ENCODE results near the gene NMT1.

The NMT1 gene

DNA sequence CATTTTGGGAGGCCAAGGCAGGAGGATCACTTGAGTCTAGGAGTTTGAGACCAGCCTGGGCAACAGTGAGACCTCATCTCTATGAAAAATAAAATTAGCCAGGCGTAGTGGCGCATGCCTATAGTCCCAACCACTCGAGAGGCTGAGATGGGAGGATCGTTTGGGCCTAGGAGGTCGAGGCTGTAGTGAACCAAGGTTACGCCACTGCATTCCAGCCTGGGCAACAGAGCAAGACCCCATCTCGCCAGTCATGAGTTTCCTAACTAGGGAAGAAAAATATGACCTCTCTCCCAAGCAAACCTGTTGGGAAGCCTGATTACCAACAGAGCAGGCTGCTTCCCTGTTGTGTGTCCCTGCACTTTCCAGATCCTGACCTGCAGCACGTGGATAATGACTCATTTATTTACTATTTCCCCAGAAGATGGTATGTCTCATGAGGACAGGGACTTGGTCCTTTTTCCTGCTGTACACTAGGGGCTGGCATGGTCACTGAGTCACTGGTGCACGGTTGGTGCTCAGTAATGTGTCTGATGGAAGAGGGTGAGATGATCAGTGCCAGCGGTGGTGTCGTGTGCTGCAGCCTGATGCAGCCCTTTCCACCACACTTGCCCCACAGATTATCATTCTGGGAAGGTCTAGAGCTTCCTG, 30.8 kb downstream of the NMT1 start:
- H3K27ac ChIP-seq = no peak overlapping the region
- peaks cover 64% of the 10 kb centered on the region for H4K20me1 ChIP-seq
- H3K4me1 ChIP-seq = peaks cover 8% of the 10 kb centered on the region
- TF ChIP-seq Cebpa-rat (IDR thresholded peaks at IDR 0.05) = no peak
- H3K9ac ChIP-seq = no peak overlapping the region
- no peaks in the 10 kb centered on the region for H3K9me3 ChIP-seq
- no peak overlapping the region for H3K4me3 ChIP-seq
- H3K36me3 ChIP-seq = peaks cover 100% of the 10 kb centered on the region
- no peak overlapping the region for H3K4me2 ChIP-seq
- H3K27me3 ChIP-seq = no peaks in the 10 kb centered on the region

GRCh38 chr17:45092911-45093430, 31.9 kb downstream of the NMT1 start:
- H3K9me3 ChIP-seq = no peaks in the 10 kb centered on the region
- H3K4me1 ChIP-seq = peaks cover 8% of the 10 kb centered on the region
- H4K20me1 ChIP-seq = peaks cover 68% of the 10 kb centered on the region
- no peak overlapping the region for H3K9ac ChIP-seq
- H3K27me3 ChIP-seq = no peaks in the 10 kb centered on the region
- H3K4me3 ChIP-seq = no peak overlapping the region
- peaks cover 100% of the 10 kb centered on the region for H3K36me3 ChIP-seq
- no peak for TF ChIP-seq Cebpa-rat (IDR thresholded peaks at IDR 0.05)
- no peak overlapping the region for H3K27ac ChIP-seq
- H3K4me2 ChIP-seq = no peak overlapping the region

- no peak overlapping the region for H3K4me2 ChIP-seq
Observed at GRCh38 chr17:45093444-45094110, 32.5 kb downstream of the NMT1 start.

GRCh38 chr17:45096141-45096540, 35.0 kb downstream of the NMT1 start:
- TF ChIP-seq Cebpa-rat (IDR thresholded peaks at IDR 0.05) = no peak
- H3K27me3 ChIP-seq = no peaks in the 10 kb centered on the region
- no peaks in the 10 kb centered on the region for H3K9me3 ChIP-seq
- peaks cover 8% of the 10 kb centered on the region for H3K4me1 ChIP-seq
- H3K9ac ChIP-seq = no peak overlapping the region
- no peak overlapping the region for H3K27ac ChIP-seq
- H3K36me3 ChIP-seq = peaks cover 98% of the 10 kb centered on the region
- H3K4me2 ChIP-seq = no peak overlapping the region
- peaks cover 60% of the 10 kb centered on the region for H4K20me1 ChIP-seq
- H3K4me3 ChIP-seq = no peak overlapping the region

More at GRCh38 chr17:45093444-45094110, 32.5 kb downstream of the NMT1 start:
- no peak overlapping the region for H3K27ac ChIP-seq
- H3K27me3 ChIP-seq = no peaks in the 10 kb centered on the region
- H3K36me3 ChIP-seq = peaks cover 100% of the 10 kb centered on the region
- no peak overlapping the region for H3K9ac ChIP-seq
- peaks cover 73% of the 10 kb centered on the region for H4K20me1 ChIP-seq
- no peak overlapping the region for H3K4me3 ChIP-seq
- H3K4me1 ChIP-seq = peaks cover 8% of the 10 kb centered on the region
- no peak for TF ChIP-seq Cebpa-rat (IDR thresholded peaks at IDR 0.05)
- no peaks in the 10 kb centered on the region for H3K9me3 ChIP-seq

- Histone ChIP-seq H3K4me1 (peaks cover 12% of the 10 kb centered on the region), H3K9me3 (no peaks in the 10 kb centered on the region), H3K9ac (no peak overlapping the region), H3K27me3 (no peaks in the 10 kb centered on the region), H3K4me2 (no peak overlapping the region), H3K27ac (no peak overlapping the region), H4K20me1 (peaks cover 65% of the 10 kb centered on the region), H3K36me3 (peaks cover 98% of the 10 kb centered on the region), H3K4me3 (no peak overlapping the region)
- TF ChIP-seq Cebpa-rat (IDR thresholded peaks at IDR 0.05) = no peak
Observed at GRCh38 chr17:45096926-45097325, 35.8 kb downstream of the NMT1 start.

DNA sequence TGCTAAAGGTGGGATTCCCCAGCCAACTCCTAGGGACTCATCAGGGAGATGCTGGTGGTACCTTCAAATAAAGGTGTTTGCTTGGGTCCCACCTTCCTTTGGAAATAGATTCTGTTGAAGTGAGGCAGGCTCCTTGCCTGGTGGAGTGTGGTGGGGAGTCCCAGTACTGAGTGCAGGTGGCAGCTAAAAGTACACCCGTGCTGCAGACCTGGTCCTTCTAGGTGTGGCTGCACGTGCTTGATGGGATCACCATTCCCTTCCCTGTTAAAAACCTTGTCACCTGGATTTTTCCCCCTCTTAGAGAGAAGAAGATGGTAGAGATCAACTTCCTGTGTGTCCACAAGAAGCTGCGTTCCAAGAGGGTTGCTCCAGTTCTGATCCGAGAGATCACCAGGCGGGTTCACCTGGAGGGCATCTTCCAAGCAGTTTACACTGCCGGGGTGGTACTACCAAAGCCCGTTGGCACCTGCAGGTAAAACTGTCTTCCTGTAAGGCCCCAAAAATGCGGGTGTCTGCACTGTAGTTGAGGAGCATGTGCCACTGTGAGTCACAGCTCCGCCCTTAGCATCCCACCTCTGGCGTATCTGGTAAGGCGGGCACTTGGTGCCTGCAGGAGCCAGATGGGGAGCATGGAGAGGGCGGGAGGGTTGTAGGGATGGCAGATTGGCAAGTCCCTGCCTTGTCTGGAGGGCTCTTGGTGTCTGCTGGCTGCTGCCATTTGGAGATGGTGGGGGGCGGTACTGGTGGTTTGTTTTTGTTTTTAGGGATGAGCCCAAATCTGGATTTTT, 37.2 kb downstream of the NMT1 start:
- Histone ChIP-seq H4K20me1 (peaks cover 64% of the 10 kb centered on the region), H3K4me1 (peaks cover 17% of the 10 kb centered on the region), H3K36me3 (peaks cover 98% of the 10 kb centered on the region), H3K4me2 (no peak overlapping the region), H3K9ac (no peak overlapping the region), H3K27me3 (no peaks in the 10 kb centered on the region), H3K4me3 (no peak overlapping the region), H3K27ac (no peak overlapping the region), H3K9me3 (no peaks in the 10 kb centered on the region)
- TF ChIP-seq Cebpa-rat (IDR thresholded peaks at IDR 0.05) = no peak

DNA sequence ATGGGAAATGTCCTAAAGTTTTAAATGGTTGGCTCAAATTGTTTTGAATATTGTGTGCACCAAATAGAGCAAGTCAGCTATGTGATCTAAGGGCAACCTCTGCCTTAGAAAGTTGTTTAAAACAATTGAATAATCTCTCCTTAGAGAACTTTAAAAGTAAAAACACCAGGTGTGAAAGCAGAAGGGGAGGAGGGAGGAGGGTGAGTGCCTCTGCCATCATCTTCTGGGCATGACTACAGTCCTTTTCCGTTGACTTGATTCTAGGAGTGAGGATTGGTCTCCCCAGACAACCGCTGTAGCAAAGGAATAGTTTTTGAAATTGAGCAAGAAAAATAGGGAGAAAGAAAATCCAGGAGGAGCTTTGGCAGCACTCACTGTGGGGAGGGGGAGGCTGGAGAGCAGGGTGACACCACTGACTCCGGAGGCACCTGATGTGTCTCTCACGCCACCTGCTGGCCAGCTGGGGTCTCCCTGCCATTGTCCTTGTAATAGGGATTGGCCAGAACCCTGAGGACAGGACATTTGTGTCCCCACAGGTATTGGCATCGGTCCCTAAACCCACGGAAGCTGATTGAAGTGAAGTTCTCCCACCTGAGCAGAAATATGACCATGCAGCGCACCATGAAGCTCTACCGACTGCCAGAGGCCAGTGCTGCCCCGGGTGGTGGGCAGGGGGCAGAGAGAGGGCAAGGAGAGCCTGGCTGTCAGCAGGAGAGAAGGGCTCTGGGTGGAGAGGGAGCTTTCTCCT, 37.9 kb downstream of the NMT1 start:
- H3K9ac ChIP-seq = no peak overlapping the region
- H3K9me3 ChIP-seq = no peaks in the 10 kb centered on the region
- peaks cover 98% of the 10 kb centered on the region for H3K36me3 ChIP-seq
- H3K4me3 ChIP-seq = no peak overlapping the region
- H3K27ac ChIP-seq = no peak overlapping the region
- H4K20me1 ChIP-seq = peaks cover 57% of the 10 kb centered on the region
- no peaks in the 10 kb centered on the region for H3K27me3 ChIP-seq
- H3K4me2 ChIP-seq = no peak overlapping the region
- H3K4me1 ChIP-seq = peaks cover 17% of the 10 kb centered on the region
- TF ChIP-seq Cebpa-rat (IDR thresholded peaks at IDR 0.05) = no peak

DNA sequence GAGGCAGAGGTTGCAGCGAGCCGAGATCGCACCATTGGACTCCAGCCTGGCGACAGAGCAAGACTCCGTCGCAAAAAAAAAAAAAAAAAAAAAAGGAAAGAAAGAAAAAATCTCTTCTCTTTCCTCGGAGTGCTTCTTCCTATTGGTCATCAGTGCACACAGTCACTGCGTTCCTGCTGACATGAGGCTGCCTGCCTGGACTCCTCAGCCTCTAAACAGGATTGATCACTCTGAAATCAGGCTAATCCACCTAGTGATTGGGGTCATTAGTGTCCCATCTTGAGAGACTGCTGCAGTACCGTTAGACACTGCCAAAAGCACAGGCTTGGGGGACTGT, 40.4 kb downstream of the NMT1 start:
- TF ChIP-seq Cebpa-rat (IDR thresholded peaks at IDR 0.05) = no peak
- Histone ChIP-seq H3K4me3 (no peak overlapping the region), H3K9ac (no peak overlapping the region), H3K36me3 (peaks cover 98% of the 10 kb centered on the region), H3K4me1 (peaks cover 10% of the 10 kb centered on the region; the same call in 1 of the 2 replicates), H3K4me2 (no peak overlapping the region), H4K20me1 (peaks cover 60% of the 10 kb centered on the region), H3K27me3 (no peaks in the 10 kb centered on the region), H3K9me3 (no peaks in the 10 kb centered on the region), H3K27ac (0 out of 2 replicates have a peak overlapping the region, but pooled peaks have one; percentile 19)
